Nephron progenitor cell (in vitro differentiated cells): ENCODE results near the gene ABLIM3.

ENCODE experiments used
- DNase-seq: peaks from one replicate; pipeline ENCODE4 v3.0.0; 2021
- H3K27ac Mint-ChIP-seq: 2 replicates; pipeline ENCODE4 v1.8.0; 2021; ENCODE audit warnings: mild to moderate bottlenecking, moderate library complexity, mixed read lengths
- H3K27me3 Mint-ChIP-seq: 2 replicates; pipeline ENCODE4 v1.8.0; 2021; ENCODE audit warnings: mild to moderate bottlenecking, low read depth, mixed read lengths; ENCODE audit not compliant: poor library complexity
- H3K36me3 Mint-ChIP-seq: 2 replicates; pipeline ENCODE4 v1.8.0; 2021; ENCODE audit warnings: low read depth, mixed read lengths
- H3K4me1 Mint-ChIP-seq: 2 replicates; pipeline ENCODE4 v1.8.0; 2021; ENCODE audit warnings: mixed read lengths
- H3K4me3 Mint-ChIP-seq: 2 replicates; pipeline ENCODE4 v1.8.0; 2021; ENCODE audit warnings: mild to moderate bottlenecking, moderate library complexity, mixed read lengths
- H3K9me3 Mint-ChIP-seq: 2 replicates; pipeline ENCODE4 v1.8.0; 2021; ENCODE audit warnings: mild to moderate bottlenecking, moderate library complexity, mixed read lengths
- TF ChIP-seq, protein P1 (sequence below): fragments of 200-600 bp; sonication (generic); IDR thresholded peaks from 2 replicates; pipeline ENCODE4 v1.5.0; 2021; ENCODE audit warnings: antibody characterized with exemption

ABLIM3 gene

DNA sequence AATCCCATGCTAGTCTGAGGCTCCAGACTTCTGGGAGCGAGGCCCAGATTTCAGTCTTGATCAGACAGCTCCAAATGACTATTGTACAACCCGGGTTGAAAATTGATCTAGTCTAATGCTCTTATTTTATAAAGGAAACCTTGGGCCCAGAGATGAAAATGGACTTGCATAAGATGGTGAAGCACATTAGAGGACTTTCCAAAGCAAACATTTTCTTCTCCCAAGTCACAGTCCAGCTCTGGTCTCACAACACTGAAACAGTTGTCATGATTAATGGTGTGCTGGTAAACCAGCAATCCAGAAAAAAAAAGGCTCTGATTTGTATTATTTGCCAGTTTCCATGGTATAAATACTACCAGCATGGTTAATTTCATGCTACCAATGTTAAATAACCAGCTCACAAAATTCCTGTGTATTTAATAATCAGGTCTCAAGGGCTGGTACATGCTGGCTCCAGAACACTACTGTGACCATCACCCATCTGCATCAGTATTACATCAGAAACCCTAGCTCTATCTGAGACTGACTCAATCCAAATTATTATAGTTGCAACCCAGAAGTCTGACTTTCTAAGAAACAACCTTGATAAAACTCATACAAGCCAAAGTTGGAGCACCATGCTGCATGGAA, 32.5 kb upstream of the ABLIM3 start:
- Mint-ChIP-seq H3K9me3 (no peaks in the 10 kb centered on the region), H3K4me3 (no peak overlapping the region), H3K27me3 (no peaks in the 10 kb centered on the region), H3K4me1 (no peaks in the 10 kb centered on the region), H3K36me3 (no peaks in the 10 kb centered on the region), H3K27ac (no peak overlapping the region)
- DNase-seq = no peak
- TF ChIP-seq, protein P1, sequence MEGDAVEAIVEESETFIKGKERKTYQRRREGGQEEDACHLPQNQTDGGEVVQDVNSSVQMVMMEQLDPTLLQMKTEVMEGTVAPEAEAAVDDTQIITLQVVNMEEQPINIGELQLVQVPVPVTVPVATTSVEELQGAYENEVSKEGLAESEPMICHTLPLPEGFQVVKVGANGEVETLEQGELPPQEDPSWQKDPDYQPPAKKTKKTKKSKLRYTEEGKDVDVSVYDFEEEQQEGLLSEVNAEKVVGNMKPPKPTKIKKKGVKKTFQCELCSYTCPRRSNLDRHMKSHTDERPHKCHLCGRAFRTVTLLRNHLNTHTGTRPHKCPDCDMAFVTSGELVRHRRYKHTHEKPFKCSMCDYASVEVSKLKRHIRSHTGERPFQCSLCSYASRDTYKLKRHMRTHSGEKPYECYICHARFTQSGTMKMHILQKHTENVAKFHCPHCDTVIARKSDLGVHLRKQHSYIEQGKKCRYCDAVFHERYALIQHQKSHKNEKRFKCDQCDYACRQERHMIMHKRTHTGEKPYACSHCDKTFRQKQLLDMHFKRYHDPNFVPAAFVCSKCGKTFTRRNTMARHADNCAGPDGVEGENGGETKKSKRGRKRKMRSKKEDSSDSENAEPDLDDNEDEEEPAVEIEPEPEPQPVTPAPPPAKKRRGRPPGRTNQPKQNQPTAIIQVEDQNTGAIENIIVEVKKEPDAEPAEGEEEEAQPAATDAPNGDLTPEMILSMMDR = no peak

DNA sequence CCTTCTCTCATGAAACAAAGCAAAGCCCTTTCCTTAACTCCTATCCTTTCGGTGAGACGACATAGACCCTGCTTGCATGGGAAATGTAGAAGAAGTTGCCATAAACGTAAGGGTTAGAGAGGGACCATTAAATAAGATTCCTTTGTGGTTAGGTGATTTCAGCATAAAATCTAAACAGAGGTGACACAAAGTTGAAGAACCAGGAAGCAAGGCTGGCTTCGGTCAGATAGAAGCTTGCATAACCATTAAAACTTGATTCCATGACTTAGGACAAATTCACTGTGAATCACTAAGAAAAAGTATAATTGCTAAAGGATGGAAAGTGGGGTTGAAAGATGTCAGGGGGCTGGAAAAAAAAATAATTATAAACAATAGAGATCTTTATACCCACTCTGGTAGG, 30.9 kb upstream of the ABLIM3 start:
- H3K4me3 Mint-ChIP-seq = no peak overlapping the region
- H3K9me3 Mint-ChIP-seq = no peaks in the 10 kb centered on the region
- H3K27me3 Mint-ChIP-seq = peaks cover 4% of the 10 kb centered on the region
- no peak overlapping the region for H3K27ac Mint-ChIP-seq
- TF ChIP-seq, protein P1 = no peak
- DNase-seq = no peak
- H3K36me3 Mint-ChIP-seq = no peaks in the 10 kb centered on the region
- no peaks in the 10 kb centered on the region for H3K4me1 Mint-ChIP-seq

DNA sequence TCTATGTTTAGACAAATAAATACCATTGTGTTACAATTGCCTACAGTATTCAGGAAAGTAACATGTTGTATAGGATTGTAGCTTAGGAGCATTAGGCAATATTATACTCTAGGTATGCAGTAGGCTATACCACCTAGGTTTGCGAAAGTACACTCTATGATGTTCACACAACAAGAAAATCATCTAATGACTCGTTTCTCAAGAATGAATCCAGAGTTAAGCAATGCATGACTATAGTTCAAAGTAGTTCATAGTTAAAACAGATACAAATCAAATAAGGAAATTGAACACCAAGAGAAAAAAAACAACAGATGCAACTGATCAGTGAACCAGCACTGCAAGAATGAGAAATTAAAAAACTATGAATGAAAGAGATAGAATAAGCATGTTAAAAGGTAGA, 27.6 kb upstream of the ABLIM3 start:
- Mint-ChIP-seq H3K27ac (no peak overlapping the region), H3K9me3 (no peaks in the 10 kb centered on the region), H3K27me3 (peaks cover 4% of the 10 kb centered on the region), H3K36me3 (no peaks in the 10 kb centered on the region), H3K4me1 (peaks cover 3% of the 10 kb centered on the region), H3K4me3 (no peak overlapping the region)
- TF ChIP-seq, protein P1 = no peak
- DNase-seq = no peak

DNA sequence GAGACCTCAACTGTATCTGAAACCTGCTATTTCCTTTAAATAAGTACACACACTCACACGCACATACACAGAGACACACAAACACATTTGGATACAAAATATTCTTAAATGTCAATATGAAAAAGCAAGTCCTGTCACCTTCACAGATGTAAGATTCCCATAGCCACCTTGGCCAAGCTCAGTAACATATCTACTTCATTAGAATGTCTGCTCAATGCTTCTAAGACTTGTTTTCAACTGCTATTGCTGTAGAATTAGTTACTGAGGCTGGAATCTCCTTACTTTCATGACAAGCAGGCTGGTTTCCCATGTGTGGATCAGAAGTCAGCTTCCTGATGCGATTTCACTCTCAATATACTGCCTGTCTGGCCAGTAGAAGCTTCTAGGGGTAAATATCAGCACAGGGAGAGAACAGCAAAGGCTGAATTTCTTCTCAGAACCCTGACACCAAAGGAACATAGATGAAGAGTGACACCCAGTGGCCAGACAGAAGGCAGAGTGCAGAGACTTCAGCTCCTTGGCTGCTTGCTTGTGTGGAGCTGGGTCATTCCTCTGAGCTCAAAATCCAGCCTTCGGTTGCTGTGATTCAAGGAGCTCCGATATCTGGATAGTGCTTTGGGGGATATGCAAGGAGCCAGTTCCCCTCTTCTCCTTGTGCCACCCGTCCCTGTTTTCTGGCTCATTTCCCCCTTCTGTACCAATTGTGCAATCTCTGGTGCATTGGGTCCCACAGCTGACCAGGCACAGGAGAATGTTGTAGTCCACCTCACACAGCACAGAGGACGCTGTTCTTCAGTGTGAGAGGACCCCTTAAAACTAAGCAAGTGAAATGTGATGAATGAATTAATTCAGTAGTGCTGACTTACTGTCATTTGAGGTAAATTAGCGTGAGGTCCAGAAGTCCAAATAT, 26.6 kb upstream of the ABLIM3 start:
- H3K27me3 Mint-ChIP-seq = peaks cover 4% of the 10 kb centered on the region
- H3K9me3 Mint-ChIP-seq = no peaks in the 10 kb centered on the region
- peaks cover 5% of the 10 kb centered on the region for H3K4me1 Mint-ChIP-seq
- H3K27ac Mint-ChIP-seq = no peak overlapping the region
- peak; percentile 56 for DNase-seq
- TF ChIP-seq, protein P1 = peak; percentile 66
- H3K36me3 Mint-ChIP-seq = no peaks in the 10 kb centered on the region
- no peak overlapping the region for H3K4me3 Mint-ChIP-seq

DNA sequence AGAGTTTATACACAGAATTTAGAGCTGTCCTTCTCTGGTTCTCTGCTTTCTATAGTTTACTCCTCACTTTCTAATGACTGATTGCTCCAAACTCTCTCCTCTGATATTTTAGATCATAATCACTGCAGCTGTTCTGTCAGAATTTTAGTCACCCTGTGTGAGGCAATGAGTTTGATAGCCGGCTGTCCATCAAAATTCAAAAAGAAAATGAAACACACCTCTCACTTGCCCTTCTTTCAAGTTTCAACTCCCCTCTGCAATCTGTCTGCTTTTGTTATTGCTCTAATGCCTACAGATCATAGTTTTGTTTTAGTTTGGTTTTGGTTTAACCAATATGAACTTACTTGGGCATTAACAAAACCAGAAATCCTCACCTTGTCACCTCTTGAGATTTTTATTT, 23.3 kb upstream of the ABLIM3 start:
- Mint-ChIP-seq H3K36me3 (no peaks in the 10 kb centered on the region), H3K4me1 (peaks cover 5% of the 10 kb centered on the region), H3K4me3 (no peak overlapping the region), H3K9me3 (no peaks in the 10 kb centered on the region), H3K27ac (no peak overlapping the region), H3K27me3 (peaks cover 11% of the 10 kb centered on the region)
- DNase-seq = no peak
- TF ChIP-seq, protein P1 = no peak
